ENCODE measurements around the gene DLD.
"Not testable (repeated sequence)": the region's sequence is repeated elsewhere in the genome, so short reads cannot be mapped to it uniquely, and the experiment has no call there.

Gene DLD

GRCh38 chr7:107874605-107875446 lies 16.2 kb upstream of the DLD start:
- peak; percentile 59 to 63 for ATAC-seq

- ATAC-seq = no peak
Measured at GRCh38 chr7:107876916-107877315, 14.1 kb upstream of the DLD start.

GRCh38 chr7:107877731-107878382 lies 13.1 kb upstream of the DLD start:
- no peak for ATAC-seq

- no peak for ATAC-seq
Measured at GRCh38 chr7:107878636-107879035, 12.3 kb upstream of the DLD start.

GRCh38 chr7:107879400-107880035 lies 11.5 kb upstream of the DLD start:
- peak; percentile 82 to 86 for ATAC-seq

- ATAC-seq = no peak
Measured at GRCh38 chr7:107882766-107883165, 8.2 kb upstream of the DLD start.

- ATAC-seq = no peak
Measured at GRCh38 chr7:107884066-107884818, 6.7 kb upstream of the DLD start.

GRCh38 chr7:107887827-107888226 lies 3.2 kb upstream of the DLD start:
- not testable (repeated sequence) for ATAC-seq

GRCh38 chr7:107889992-107890391 lies 991 bp upstream of the DLD start:
- ATAC-seq = no peak

GRCh38 chr7:107890493-107890961 lies 456 bp upstream of the DLD start:
- no peak for ATAC-seq

- ATAC-seq = peak; percentile 21 to 30
Measured at GRCh38 chr7:107891636-107892366, 818 bp downstream of the DLD start.

GRCh38 chr7:107892367-107892741 lies 1.4 kb downstream of the DLD start:
- not testable (repeated sequence) for ATAC-seq

GRCh38 chr7:107898997-107899594 lies 8.1 kb downstream of the DLD start:
- ATAC-seq = no peak

GRCh38 chr7:107900496-107901015 lies 9.6 kb downstream of the DLD start:
- no peak for ATAC-seq

- ATAC-seq = no peak
Measured at GRCh38 chr7:107902381-107902780, 11.4 kb downstream of the DLD start.

GRCh38 chr7:107907790-107908189 lies 16.8 kb downstream of the DLD start:
- ATAC-seq = no peak

GRCh38 chr7:107909445-107909844 lies 18.5 kb downstream of the DLD start:
- ATAC-seq = no peak

GRCh38 chr7:107911981-107912380 lies 21.0 kb downstream of the DLD start:
- no peak for ATAC-seq

- no peak for ATAC-seq
Measured at GRCh38 chr7:107913851-107914250, 22.9 kb downstream of the DLD start.

- ATAC-seq = no peak
Measured at GRCh38 chr7:107914831-107915230, 23.8 kb downstream of the DLD start.

- ATAC-seq = no peak
Measured at GRCh38 chr7:107915541-107915940, 24.6 kb downstream of the DLD start.
